HG03066 (cell line): ENCODE measurements around the gene CCDC12.

Experiments used
- ATAC-seq: cut with Tn5 transposase; IDR thresholded peaks from one replicate; pipeline ENCODE4 v1.9.1; 2021; ENCODE audit warnings: low read depth; ENCODE audit not compliant: unreplicated experiment

Gene CCDC12

GRCh38 chr3:47008234-47008796 is 31.8 kb upstream of the CCDC12 start:
- ATAC-seq = no peak

GRCh38 chr3:47007482-47008233 is 31.1 kb upstream of the CCDC12 start:
- ATAC-seq = no peak

DNA sequence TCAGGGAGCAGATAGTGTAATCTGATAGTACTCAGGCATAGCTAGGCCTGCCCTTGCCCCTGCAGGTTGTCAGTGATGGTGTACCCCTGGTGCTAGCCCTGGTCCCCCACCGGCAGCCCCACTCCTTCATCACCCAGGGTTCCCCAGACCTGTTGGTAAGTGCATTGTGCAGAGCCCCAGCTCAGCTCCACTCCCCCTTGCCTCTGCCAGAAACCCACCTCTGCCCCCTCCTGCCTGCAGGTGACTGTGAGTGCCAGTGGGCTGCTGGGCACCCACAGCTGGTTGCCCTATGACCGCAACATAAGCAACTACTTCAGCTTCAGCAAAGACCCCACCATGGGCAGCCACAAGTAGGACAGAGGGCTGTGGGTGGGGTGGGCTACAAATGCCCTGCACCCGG is 30.5 kb upstream of the CCDC12 start:
- no peak for ATAC-seq

DNA sequence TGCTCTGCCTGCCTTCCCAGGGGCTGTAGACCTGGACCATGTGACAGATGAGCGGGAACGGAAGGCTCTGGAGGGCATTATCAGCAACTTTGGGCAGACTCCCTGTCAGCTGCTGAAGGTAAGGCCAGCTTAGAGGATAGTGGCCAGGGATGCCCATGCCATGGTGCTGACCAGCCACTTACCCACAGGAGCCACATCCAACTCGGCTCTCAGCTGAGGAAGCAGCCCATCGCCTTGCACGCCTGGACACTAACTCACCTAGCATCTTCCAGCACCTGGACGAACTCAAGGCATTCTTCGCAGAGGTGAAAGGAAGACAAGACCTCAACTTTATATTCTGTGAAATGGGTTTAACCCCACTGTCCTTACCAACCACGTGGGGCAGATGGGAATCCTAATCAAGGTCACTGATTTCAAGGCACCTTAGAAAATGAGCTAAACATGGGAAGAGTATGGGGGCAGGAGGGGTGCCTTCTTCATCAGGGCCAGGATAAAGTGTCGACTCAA is 29.7 kb upstream of the CCDC12 start:
- no peak for ATAC-seq

DNA sequence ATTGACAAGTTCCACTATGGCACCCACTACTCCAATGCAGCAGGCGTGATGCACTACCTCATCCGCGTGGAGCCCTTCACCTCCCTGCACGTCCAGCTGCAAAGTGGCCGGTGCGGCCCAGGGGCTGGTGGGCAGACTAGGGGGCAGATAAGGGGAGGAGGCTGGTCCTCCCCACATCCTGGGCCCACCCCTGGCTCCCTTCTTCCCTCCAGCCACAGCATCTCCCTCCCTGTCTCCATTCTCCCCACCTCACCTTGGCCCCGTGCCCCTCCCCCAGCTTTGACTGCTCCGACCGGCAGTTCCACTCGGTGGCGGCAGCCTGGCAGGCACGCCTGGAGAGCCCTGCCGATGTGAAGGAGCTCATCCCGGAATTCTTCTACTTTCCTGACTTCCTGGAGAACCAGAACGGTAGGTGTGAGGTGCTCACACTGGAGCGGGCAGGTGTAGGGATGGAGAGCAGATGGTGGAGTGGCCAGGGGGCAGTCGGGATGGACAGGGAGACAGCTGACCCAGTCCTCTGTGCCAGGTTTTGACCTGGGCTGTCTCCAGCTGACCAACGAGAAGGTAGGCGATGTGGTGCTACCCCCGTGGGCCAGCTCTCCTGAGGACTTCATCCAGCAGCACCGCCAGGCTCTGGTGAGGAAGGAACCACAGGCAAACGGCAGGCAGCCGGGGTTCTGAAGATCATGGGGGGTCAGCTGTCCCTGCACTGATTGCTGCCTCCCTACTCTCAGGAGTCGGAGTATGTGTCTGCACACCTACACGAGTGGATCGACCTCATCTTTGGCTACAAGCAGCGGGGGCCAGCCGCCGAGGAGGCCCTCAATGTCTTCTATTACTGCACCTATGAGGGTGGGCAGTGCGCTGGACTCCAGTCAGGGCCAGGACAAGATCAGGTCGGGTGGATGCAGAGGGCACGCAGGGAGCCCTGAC is 28.9 kb upstream of the CCDC12 start:
- no peak for ATAC-seq

GRCh38 chr3:47004369-47005211 is 28.0 kb upstream of the CCDC12 start:
- ATAC-seq = no peak

DNA sequence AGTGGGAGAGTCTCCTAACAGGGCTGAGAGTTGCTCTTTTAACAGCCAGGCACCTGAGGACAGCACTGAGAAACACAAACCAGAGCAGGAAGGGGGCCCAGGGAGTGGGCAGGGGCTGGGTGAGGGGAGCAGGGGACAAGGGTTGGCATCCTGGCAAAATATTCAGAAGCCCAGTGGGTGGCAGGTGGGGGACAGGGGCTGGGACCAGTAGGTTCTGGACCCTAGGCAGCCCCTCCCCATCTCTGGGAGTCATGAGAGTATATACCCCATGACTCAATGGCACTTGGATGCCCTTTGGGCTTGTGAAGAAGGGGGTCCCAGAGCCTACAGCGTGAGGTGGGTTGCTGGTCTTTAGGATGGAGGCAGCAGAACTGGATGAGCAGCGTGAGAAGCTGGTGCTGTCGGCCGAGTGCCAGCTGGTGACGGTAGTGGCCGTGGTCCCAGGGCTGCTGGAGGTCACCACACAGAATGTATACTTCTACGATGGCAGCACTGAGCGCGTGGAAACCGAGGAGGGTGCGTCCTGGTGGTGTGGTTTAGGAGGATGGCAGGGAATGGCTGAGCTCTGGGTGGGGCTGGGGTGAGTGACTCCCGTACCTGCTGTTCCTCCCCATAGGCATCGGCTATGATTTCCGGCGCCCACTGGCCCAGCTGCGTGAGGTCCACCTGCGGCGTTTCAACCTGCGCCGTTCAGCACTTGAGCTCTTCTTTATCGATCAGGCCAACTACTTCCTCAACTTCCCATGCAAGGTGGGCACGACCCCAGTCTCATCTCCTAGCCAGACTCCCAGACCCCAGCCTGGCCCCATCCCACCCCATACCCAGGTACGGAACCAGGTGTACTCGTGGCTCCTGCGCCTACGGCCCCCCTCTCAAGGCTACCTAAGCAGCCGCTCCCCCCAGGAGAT is 27.2 kb upstream of the CCDC12 start:
- ATAC-seq = no peak

DNA sequence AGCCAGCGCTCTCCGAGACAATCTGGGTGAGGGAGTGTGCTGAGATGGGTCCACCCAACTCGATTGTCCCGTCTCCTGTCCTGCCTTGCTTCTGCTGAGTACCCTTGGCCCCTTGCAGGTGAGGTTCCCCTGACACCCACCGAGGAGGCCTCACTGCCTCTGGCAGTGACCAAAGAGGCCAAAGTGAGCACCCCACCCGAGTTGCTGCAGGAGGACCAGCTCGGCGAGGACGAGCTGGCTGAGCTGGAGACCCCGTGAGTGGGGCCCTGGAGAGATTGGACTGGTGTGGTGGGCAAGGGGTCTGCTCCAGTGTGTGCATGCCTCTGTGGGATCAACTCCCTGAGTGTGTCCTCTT is 26.5 kb upstream of the CCDC12 start:
- no peak for ATAC-seq

- no peak for ATAC-seq
These were observed 25.9 kb upstream of the CCDC12 start for GRCh38 chr3:47002171-47003055.

GRCh38 chr3:47001731-47002170 is 25.2 kb upstream of the CCDC12 start:
- no peak for ATAC-seq

DNA sequence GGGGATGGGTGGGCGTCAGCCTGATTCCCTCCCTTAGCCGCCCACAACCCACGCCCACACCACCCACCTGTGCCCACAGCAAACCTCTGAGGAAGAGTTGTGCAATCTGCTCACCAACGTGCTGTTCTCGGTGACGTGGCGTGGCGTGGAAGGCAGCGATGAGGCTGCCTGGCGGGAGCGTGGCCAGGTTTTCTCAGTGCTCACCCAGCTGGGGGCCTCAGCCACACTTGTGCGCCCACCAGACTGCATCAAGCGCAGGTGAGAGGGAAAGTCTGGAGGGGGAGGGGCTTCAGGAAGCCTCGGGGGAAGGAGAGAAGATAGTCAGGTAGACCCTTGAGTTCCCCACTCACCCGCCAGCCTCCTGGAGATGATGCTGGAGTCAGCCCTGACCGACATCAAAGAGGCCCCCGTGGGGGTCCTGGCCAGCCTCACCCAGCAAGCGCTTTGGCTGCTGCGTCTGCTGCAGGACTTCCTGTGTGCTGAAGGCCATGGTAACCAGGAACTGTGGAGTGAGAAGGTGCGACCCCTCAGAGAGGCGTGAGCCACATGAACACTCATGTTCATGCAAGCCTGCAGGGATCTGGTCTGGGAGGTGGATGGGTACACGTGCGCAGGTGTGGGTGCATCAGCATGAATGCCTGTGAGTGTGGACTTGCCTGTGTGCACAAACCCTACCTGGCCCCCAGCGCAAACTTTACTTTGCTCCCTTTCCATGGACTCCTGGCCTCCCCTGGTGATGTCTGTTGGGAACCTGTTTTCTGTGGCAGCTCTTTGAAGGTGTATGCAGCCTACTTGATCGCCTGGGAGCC is 24.6 kb upstream of the CCDC12 start:
- ATAC-seq = no peak

DNA sequence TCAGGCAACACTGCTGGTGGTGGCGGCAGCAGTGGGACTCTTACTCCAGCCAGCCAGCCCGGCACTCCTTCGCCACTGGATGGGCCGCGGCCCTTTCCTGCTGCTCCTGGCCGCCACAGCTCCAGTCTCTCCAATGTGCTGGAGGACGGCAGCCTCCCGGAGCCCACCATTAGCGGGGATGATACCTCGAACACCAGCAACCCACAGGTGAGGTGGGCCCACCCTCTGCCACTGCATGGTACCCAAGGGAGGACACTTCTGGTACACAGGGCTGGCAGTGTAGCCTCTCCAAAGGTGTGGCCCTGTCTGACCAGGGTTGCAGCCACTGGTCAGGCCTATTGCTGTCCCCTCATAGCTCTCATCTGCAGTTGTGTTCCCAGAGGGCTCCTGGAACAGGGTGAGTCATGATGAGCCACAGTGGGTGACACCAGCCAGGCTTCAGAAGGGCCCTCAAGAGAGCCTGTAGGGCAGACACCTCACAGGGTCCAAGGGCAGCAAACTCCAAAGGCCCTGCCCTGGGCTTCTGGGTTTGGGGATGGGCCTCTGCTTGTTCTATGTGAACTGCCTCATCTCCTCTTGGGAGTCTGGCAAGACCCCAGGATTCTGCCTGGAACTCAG is 23.8 kb upstream of the CCDC12 start:
- no peak for ATAC-seq

- ATAC-seq = no peak
These were observed 23.1 kb upstream of the CCDC12 start for GRCh38 chr3:46999516-47000197.

DNA sequence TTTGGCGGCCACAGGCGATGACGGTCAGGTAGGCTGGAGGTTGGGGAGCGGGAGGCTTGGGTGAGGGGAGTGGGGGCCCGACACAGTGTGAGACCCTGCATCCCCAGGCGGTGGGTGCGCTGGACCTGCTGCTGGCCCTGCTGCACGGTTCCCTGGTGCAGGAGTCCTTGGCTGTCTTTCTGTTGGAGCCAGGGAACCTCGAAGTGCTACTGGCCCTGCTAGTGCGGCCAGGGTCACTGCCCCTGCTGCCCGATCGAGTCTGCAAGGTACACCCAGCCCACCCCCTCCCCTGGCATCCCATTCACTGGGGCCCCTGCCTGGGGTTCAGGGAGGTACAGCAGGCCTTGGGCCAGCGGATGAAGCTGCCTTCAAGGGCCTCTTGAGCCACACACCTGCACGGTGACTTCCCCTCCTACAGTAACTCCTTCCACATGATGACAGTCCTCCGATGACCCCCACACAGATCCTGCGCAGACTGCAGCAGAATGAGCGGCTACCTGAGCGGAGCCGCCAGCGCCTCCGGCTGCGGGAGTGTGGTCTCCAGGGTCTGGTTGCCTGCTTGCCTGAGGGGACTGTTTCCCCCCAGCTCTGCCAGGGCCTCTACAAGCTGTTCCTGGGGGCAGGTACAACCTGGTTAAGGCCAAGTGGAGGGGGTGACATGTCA is 22.4 kb upstream of the CCDC12 start:
- ATAC-seq = no peak

GRCh38 chr3:46998121-46998851 is 21.7 kb upstream of the CCDC12 start:
- no peak for ATAC-seq
